Gastroesophageal sphincter (tissue), 3 donors: Measurements from ENCODE around the gene GAREM1.

Source experiments
- CTCF ChIP-seq, 4 experiments: fragments of 200-600 bp in 2 of 4; fragments of 450-650 bp in 2 of 4; sonication (generic) in 1 of 4; IDR thresholded peaks; one replicate each; pipeline ENCODE4 v1.5.1; 2017 to 2019; ENCODE audit warnings: antibody characterized with exemption in 4 of 4, mild to moderate bottlenecking in 2 of 4, moderate library complexity in 2 of 4
- POLR2A ChIP-seq, 2 donors: fragments of 450-650 bp; IDR thresholded peaks; one replicate each; pipeline ENCODE4 v1.6.1; 2017; ENCODE audit warnings: antibody characterized with exemption in 2 of 2, mild to moderate bottlenecking in 2 of 2, moderate library complexity in 1 of 2
- POLR2AphosphoS5 ChIP-seq: sonication (generic); formaldehyde crosslinking; IDR thresholded peaks from one replicate; pipeline ENCODE4 v1.6.1; 2017; ENCODE audit warnings: antibody characterized with exemption

GRCh38 chr18:32219431-32220018 is 251.2 kb downstream of the GAREM1 start:
- TF ChIP-seq POLR2A (IDR thresholded peaks at IDR 0.05) = no peak
- no peak for TF ChIP-seq POLR2AphosphoS5
- no peak for TF ChIP-seq CTCF (IDR thresholded peaks at IDR 0.05)
